Neural progenitor cell (in vitro differentiated cells): Measurements from ENCODE around the gene MACROD1.

Experiments used
- CTCF ChIP-seq: fragments of 200-600 bp; sonication (generic); IDR thresholded peaks from 2 replicates; pipeline ENCODE4 v1.5.1; 2017; ENCODE audit warnings: antibody characterized with exemption, mild to moderate bottlenecking
- EZH2 ChIP-seq: fragments of 200-600 bp; sonication (generic); IDR thresholded peaks from 2 replicates; pipeline ENCODE4 v1.6.1; 2017; ENCODE audit warnings: antibody characterized with exemption, mild to moderate bottlenecking, moderate library complexity
- EZH2phosphoT487 ChIP-seq: fragments of 200-600 bp; sonication (generic); IDR thresholded peaks from 2 replicates; pipeline ENCODE4 v1.6.1; 2017; ENCODE audit warnings: antibody characterized with exemption

- no peak for TF ChIP-seq CTCF
- no peak for TF ChIP-seq EZH2phosphoT487
- no peak for TF ChIP-seq EZH2
Measured at GRCh38 chr11:64093233-64094039, 72.5 kb downstream of the MACROD1 start.
